ENCODE measurements around the gene BNIP3. TPM values are rescaled to one million over a fixed set of nuclear protein-coding genes. Genes with fewer than 3 reads are reported as not detected.

Gene BNIP3
- total and polyA plus RNA-seq, 2 of the 13 experiments (the other 11 are each of a cell fraction or from before 2014, with no cell fraction given), result 73.7 to 223 TPM

DNA sequence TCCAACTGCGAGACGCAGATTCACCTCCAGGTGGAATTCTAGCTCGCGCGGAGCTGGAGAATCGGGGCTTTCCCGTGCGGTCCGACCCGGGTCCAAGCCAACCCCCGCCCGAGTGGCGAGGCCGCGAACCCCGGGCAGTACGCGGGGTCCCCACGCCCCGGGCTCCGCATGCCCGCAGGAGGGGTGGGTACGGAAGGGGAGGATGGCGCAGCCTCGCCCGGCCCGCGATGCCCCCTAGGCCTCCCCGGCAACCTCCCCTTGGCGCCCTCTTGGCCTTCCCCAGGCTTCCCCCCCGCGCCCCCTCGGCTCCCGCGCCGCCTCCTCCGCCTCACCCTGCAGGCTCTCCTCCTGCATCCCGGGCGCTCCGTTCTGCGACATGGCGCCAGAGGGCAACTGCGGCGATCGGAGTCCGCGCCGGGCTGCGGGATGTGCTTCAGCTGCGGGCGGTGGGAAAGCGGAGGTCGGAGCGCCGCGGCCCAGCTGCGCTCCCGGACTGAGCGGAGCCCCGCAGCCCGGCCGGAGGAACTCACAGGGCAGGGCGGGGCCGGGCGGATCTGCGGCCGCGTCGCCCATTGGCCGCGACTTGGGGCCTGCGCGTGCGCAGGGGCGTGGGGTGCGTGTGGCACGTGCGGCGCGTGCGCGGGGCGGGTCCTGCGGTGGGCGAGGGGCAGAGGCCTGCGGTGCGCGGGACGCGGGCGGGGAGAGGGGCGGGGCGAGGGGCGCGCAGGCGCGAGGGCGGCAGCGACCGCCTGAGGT is at the start of gene BNIP3 (continued):
- TF ChIP-seq, protein P1, sequence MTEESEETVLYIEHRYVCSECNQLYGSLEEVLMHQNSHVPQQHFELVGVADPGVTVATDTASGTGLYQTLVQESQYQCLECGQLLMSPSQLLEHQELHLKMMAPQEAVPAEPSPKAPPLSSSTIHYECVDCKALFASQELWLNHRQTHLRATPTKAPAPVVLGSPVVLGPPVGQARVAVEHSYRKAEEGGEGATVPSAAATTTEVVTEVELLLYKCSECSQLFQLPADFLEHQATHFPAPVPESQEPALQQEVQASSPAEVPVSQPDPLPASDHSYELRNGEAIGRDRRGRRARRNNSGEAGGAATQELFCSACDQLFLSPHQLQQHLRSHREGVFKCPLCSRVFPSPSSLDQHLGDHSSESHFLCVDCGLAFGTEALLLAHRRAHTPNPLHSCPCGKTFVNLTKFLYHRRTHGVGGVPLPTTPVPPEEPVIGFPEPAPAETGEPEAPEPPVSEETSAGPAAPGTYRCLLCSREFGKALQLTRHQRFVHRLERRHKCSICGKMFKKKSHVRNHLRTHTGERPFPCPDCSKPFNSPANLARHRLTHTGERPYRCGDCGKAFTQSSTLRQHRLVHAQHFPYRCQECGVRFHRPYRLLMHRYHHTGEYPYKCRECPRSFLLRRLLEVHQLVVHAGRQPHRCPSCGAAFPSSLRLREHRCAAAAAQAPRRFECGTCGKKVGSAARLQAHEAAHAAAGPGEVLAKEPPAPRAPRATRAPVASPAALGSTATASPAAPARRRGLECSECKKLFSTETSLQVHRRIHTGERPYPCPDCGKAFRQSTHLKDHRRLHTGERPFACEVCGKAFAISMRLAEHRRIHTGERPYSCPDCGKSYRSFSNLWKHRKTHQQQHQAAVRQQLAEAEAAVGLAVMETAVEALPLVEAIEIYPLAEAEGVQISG (CRISPR knock-in tag; IDR thresholded peaks at IDR 0.05), result peak; percentile 68; the same call in 1 of the 2 replicates
- TF ChIP-seq IKZF4 (CRISPR knock-in tag; IDR thresholded peaks at IDR 0.05; ENCODE audit: borderline replicate concordance, low read depth, not compliant biosample characterization), result peak; percentile 90
- peak; percentile 36; the same call in 1 of the 2 replicates for TF ChIP-seq ZNF746 (CRISPR knock-in tag; IDR thresholded peaks at IDR 0.05)
- TF ChIP-seq ZNF10 (CRISPR knock-in tag; IDR thresholded peaks at IDR 0.05; ENCODE audit: borderline replicate concordance, low read depth), result no peak
- no peak for TF ChIP-seq ZNF569 (CRISPR knock-in tag; IDR thresholded peaks at IDR 0.05; ENCODE audit: borderline replicate concordance)
- peak; percentile 70; the same call in 1 of the 2 replicates for TF ChIP-seq ZNF841 (CRISPR knock-in tag; IDR thresholded peaks at IDR 0.05; ENCODE audit: borderline replicate concordance)
- no peak for TF ChIP-seq RFX5 (IDR thresholded peaks at IDR 0.05; ENCODE audit: low read depth, low read length)
- peak; percentile 79; the same call in 1 of the 2 replicates for TF ChIP-seq ZFP36L1 (CRISPR knock-in tag; IDR thresholded peaks at IDR 0.05)
- peak; percentile 35; the same call in 1 of the 2 replicates for TF ChIP-seq JUNB (CRISPR knock-in tag; IDR thresholded peaks at IDR 0.05; ENCODE audit: borderline replicate concordance)
- peak; percentile 83; the same call in 1 of the 2 replicates for TF ChIP-seq SP4 (CRISPR knock-in tag; IDR thresholded peaks at IDR 0.05)
- TF ChIP-seq ZBTB7A (CRISPR knock-in tag; IDR thresholded peaks at IDR 0.05), result 0 out of 2 replicates have a peak, but pooled peaks have one; percentile 15
- TF ChIP-seq, protein P2, sequence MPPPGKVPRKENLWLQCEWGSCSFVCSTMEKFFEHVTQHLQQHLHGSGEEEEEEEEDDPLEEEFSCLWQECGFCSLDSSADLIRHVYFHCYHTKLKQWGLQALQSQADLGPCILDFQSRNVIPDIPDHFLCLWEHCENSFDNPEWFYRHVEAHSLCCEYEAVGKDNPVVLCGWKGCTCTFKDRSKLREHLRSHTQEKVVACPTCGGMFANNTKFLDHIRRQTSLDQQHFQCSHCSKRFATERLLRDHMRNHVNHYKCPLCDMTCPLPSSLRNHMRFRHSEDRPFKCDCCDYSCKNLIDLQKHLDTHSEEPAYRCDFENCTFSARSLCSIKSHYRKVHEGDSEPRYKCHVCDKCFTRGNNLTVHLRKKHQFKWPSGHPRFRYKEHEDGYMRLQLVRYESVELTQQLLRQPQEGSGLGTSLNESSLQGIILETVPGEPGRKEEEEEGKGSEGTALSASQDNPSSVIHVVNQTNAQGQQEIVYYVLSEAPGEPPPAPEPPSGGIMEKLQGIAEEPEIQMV (CRISPR knock-in tag; IDR thresholded peaks at IDR 0.05; ENCODE audit: low read depth), result peak; percentile 94; the same call in 1 of the 2 replicates
- TF ChIP-seq, protein P3, sequence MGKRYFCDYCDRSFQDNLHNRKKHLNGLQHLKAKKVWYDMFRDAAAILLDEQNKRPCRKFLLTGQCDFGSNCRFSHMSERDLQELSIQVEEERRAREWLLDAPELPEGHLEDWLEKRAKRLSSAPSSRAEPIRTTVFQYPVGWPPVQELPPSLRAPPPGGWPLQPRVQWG (CRISPR knock-in tag; IDR thresholded peaks at IDR 0.05; ENCODE audit: borderline replicate concordance, low read depth), result no peak
- peak; percentile 93; the same call in 1 of the 2 replicates for TF ChIP-seq ZNF547 (CRISPR knock-in tag; IDR thresholded peaks at IDR 0.05)
- TF ChIP-seq ZNF264 (CRISPR knock-in tag; IDR thresholded peaks at IDR 0.05), result no peak
- TF ChIP-seq ZNF570 (CRISPR knock-in tag; IDR thresholded peaks at IDR 0.05; ENCODE audit: borderline replicate concordance), result peak; percentile 35; the same call in 1 of the 2 replicates
- TF ChIP-seq, protein P4, sequence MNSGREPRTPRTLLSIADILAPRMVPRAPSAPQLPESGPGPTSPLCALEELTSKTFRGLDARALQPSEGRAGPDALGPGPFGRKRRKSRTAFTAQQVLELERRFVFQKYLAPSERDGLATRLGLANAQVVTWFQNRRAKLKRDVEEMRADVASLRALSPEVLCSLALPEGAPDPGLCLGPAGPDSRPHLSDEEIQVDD (CRISPR knock-in tag; IDR thresholded peaks at IDR 0.05; ENCODE audit: borderline replicate concordance), result no peak
- no peak for TF ChIP-seq IKZF1 (IDR thresholded peaks at IDR 0.05)
- peak; percentile 21; the same call in 1 of the 2 replicates for TF ChIP-seq TMF1 (CRISPR knock-in tag; IDR thresholded peaks at IDR 0.05; ENCODE audit: low read depth)
- TF ChIP-seq ZNF598 (CRISPR knock-in tag; IDR thresholded peaks at IDR 0.05; ENCODE audit: borderline replicate concordance), result no peak
- peak; percentile 77; the same call in 1 of the 2 replicates for TF ChIP-seq ZNF839 (CRISPR knock-in tag; IDR thresholded peaks at IDR 0.05; ENCODE audit: borderline replicate concordance)
- peak; percentile 78 for TF ChIP-seq MED1 (CRISPR knock-in tag; IDR thresholded peaks at IDR 0.05)
- TF ChIP-seq HDAC2 (CRISPR knock-in tag; IDR thresholded peaks at IDR 0.05), result peak; percentile 24; the same call in 1 of the 2 replicates
- TF ChIP-seq ZNF891 (CRISPR knock-in tag; IDR thresholded peaks at IDR 0.05), result peak; percentile 70; the same call in 1 of the 2 replicates
- peak; percentile 93 for TF ChIP-seq ATF7-NPFF (CRISPR knock-in tag; IDR thresholded peaks at IDR 0.05; ENCODE audit: low read depth)

All from HepG2 (cell line).